ENCODE data around the gene ERG.

The ERG gene

GRCh38 chr21:38342739-38343138 is 155.5 kb downstream of the ERG start:
- no peak for DNase-seq (ENCODE audit: low read depth)
- H3K4me3 ChIP-seq (ENCODE audit: low read depth, low read length), result no peak overlapping the region
- no peak for TF ChIP-seq CTCF (IDR thresholded peaks at IDR 0.05; ENCODE audit: low read depth, low read length, missing control alignments)
- in situ Hi-C loops (cut with HindIII; ENCODE audit: low sequenced_read_pairs), result no loop called here

- no peak for TF ChIP-seq CTCF (IDR thresholded peaks at IDR 0.05; ENCODE audit: low read depth, low read length, missing control alignments)
- H3K4me3 ChIP-seq (ENCODE audit: low read depth, low read length), result no peak overlapping the region
- no peak for DNase-seq (ENCODE audit: low read depth)
- in situ Hi-C loops (cut with HindIII; ENCODE audit: low sequenced_read_pairs), result no loop called here
These were observed 156.7 kb downstream of the ERG start for GRCh38 chr21:38341546-38342012.

- H3K4me3 ChIP-seq (ENCODE audit: low read depth, low read length), result no peak overlapping the region
- TF ChIP-seq CTCF (IDR thresholded peaks at IDR 0.05; ENCODE audit: low read depth, low read length, missing control alignments), result no peak
- in situ Hi-C loops (cut with HindIII; ENCODE audit: low sequenced_read_pairs), result no loop called here
- no peak for DNase-seq (ENCODE audit: low read depth)
These were observed 158.1 kb downstream of the ERG start for GRCh38 chr21:38340131-38340530.

- DNase-seq (ENCODE audit: low read depth), result no peak
- in situ Hi-C loops (cut with HindIII; ENCODE audit: low sequenced_read_pairs), result no loop called here
- no peak for TF ChIP-seq CTCF (IDR thresholded peaks at IDR 0.05; ENCODE audit: low read depth, low read length, missing control alignments)
- no peak overlapping the region for H3K4me3 ChIP-seq (ENCODE audit: low read depth, low read length)
These were observed 160.5 kb downstream of the ERG start for GRCh38 chr21:38337793-38338192.

- no peak overlapping the region for H3K4me3 ChIP-seq (ENCODE audit: low read depth, low read length)
- in situ Hi-C loops (cut with HindIII; ENCODE audit: low sequenced_read_pairs), result no loop called here
- TF ChIP-seq CTCF (IDR thresholded peaks at IDR 0.05; ENCODE audit: low read depth, low read length, missing control alignments), result no peak
- no peak for DNase-seq (ENCODE audit: low read depth)
These were observed 163.4 kb downstream of the ERG start for GRCh38 chr21:38334866-38335265.

- in situ Hi-C loops (cut with HindIII; ENCODE audit: low sequenced_read_pairs), result no loop called here
- peak; percentile 38 for TF ChIP-seq CTCF (IDR thresholded peaks at IDR 0.05; ENCODE audit: low read depth, low read length, missing control alignments)
- DNase-seq (ENCODE audit: low read depth), result no peak
- H3K4me3 ChIP-seq (ENCODE audit: low read depth, low read length), result no peak overlapping the region
These were observed 164.7 kb downstream of the ERG start for GRCh38 chr21:38333301-38334272.

Measured in astrocyte of the cerebellum (primary cell).